ENCODE results near the gene TUBB8B. TPM values are rescaled to one million over a fixed set of nuclear protein-coding genes. Genes with fewer than 3 reads are reported as not detected.
"Not testable (repeated sequence)": the region's sequence is repeated elsewhere in the genome, so short reads cannot be mapped to it uniquely, and the experiment has no call there.

TUBB8B gene
- not detected for polyA plus RNA-seq (2013, experiment 1 of 2; ENCODE audit: insufficient read length)
- polyA plus RNA-seq (2013, experiment 2 of 2; ENCODE audit: insufficient read length): not detected

- DNase-seq: not testable (repeated sequence)
Measured at GRCh38 chr18:49176-49665, at the start of gene TUBB8B. Gene TUBB8B (minus strand): TSS chr18:49615. CDS start chr18:49557, 58 bp downstream.

- DNase-seq: not testable (repeated sequence)
Measured at GRCh38 chr18:97252-97914, 48.0 kb upstream of the TUBB8B start.

- not testable (repeated sequence) for DNase-seq
Measured at GRCh38 chr18:96767-97131, 47.3 kb upstream of the TUBB8B start.

GRCh38 chr18:96101-96766 lies 46.8 kb upstream of the TUBB8B start:
- not testable (repeated sequence) for DNase-seq

GRCh38 chr18:95580-95979 lies 46.2 kb upstream of the TUBB8B start:
- not testable (repeated sequence) for DNase-seq

GRCh38 chr18:93897-94408 lies 44.5 kb upstream of the TUBB8B start:
- not testable (repeated sequence) for DNase-seq

- DNase-seq: not testable (repeated sequence)
Measured at GRCh38 chr18:91561-91960, 42.1 kb upstream of the TUBB8B start.

- DNase-seq: not testable (repeated sequence)
Measured at GRCh38 chr18:90396-91193, 41.2 kb upstream of the TUBB8B start.

GRCh38 chr18:89124-89523 lies 39.7 kb upstream of the TUBB8B start:
- DNase-seq: not testable (repeated sequence)

- not testable (repeated sequence) for DNase-seq
Measured at GRCh38 chr18:84801-85200, 35.4 kb upstream of the TUBB8B start.

- not testable (repeated sequence) for DNase-seq
Measured at GRCh38 chr18:82626-83209, 33.3 kb upstream of the TUBB8B start.

GRCh38 chr18:80881-81280 lies 31.5 kb upstream of the TUBB8B start:
- not testable (repeated sequence) for DNase-seq

GRCh38 chr18:80202-80601 lies 30.8 kb upstream of the TUBB8B start:
- not testable (repeated sequence) for DNase-seq

GRCh38 chr18:75525-76160 lies 26.2 kb upstream of the TUBB8B start:
- not testable (repeated sequence) for DNase-seq

- not testable (repeated sequence) for DNase-seq
Measured at GRCh38 chr18:73181-73777, 23.9 kb upstream of the TUBB8B start.

GRCh38 chr18:67701-68100 lies 18.3 kb upstream of the TUBB8B start:
- DNase-seq: not testable (repeated sequence)

- not testable (repeated sequence) for DNase-seq
Measured at GRCh38 chr18:64279-64678, 14.9 kb upstream of the TUBB8B start.

GRCh38 chr18:63656-64055 lies 14.2 kb upstream of the TUBB8B start:
- not testable (repeated sequence) for DNase-seq

GRCh38 chr18:54388-54787 lies 5.0 kb upstream of the TUBB8B start:
- DNase-seq: not testable (repeated sequence)

GRCh38 chr18:48696-49095 lies 719 bp downstream of the TUBB8B start:
- not testable (repeated sequence) for DNase-seq

- not testable (repeated sequence) for DNase-seq
Measured at GRCh38 chr18:13177-13576, 36.2 kb downstream of the TUBB8B start.

All from fibroblast of skin of scalp (primary cell).